HG02588 (cell line): ENCODE measurements around the gene SAP30BP.
"Not testable (repeated sequence)": the region's sequence is repeated elsewhere in the genome, so short reads cannot be mapped to it uniquely, and the experiment has no call there.

Experiments used
- ATAC-seq: cut with Tn5 transposase; IDR thresholded peaks from one replicate; pipeline ENCODE4 v1.9.1; 2021; ENCODE audit warnings: mild to moderate bottlenecking, moderate library complexity; ENCODE audit not compliant: unreplicated experiment

Gene SAP30BP

DNA sequence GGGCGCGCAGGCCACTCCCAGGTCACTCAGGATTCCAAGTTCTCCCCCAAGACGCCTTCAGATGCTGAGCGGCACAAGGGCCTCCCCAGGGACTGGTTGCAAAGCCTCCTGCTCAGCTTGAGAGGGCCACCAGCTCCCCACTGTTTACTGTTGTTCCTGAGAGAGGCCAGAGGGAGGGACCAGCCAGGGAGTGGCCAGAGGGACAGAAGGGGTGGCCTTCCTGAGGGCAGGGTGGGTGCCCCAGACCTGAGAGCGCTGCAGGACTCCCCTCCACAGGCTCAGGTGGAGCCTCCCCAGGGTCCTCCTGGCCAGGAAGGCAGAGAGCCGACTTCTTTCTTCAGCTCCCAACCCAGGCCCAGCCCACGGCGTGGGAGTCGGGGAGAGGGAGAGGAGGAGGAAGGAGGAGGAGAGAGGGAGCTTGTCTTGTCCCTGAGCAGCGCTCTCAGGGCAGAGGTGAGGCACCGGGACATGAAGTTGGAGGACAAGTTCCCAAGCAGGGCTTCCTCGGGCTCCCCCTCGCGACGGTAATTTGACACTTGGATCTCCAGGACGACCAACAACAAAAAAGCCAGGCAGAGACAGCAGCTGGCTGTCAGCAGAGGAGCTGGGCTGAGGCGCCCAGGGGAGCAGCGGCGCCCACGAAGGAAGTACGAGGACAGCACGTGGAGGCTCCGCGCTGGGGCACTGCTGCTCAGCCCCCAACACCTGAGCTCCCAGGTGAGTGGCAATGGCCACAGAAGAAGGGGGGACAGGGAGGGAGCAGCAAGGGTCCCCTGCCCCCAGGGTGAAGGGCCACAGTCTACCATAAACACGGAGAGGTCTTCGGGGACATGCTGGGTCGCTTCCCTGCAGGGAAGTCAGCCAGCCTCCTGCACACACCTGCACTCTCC lies 33.4 kb upstream of the SAP30BP start:
- no peak for ATAC-seq

GRCh38 chr17:75634376-75634740 lies 32.8 kb upstream of the SAP30BP start:
- no peak for ATAC-seq

- no peak for ATAC-seq
Measured at GRCh38 chr17:75634754-75635609, 32.2 kb upstream of the SAP30BP start.

- ATAC-seq, result no peak
Measured at GRCh38 chr17:75635610-75636202, 31.4 kb upstream of the SAP30BP start.

- ATAC-seq, result no peak
Measured at GRCh38 chr17:75636381-75637142, 30.6 kb upstream of the SAP30BP start.

- no peak for ATAC-seq
Measured at GRCh38 chr17:75637143-75637538, 30.0 kb upstream of the SAP30BP start.

- ATAC-seq, result no peak
Measured at GRCh38 chr17:75637551-75637950, 29.6 kb upstream of the SAP30BP start.

GRCh38 chr17:75638039-75638438 lies 29.1 kb upstream of the SAP30BP start:
- not testable (repeated sequence) for ATAC-seq

DNA sequence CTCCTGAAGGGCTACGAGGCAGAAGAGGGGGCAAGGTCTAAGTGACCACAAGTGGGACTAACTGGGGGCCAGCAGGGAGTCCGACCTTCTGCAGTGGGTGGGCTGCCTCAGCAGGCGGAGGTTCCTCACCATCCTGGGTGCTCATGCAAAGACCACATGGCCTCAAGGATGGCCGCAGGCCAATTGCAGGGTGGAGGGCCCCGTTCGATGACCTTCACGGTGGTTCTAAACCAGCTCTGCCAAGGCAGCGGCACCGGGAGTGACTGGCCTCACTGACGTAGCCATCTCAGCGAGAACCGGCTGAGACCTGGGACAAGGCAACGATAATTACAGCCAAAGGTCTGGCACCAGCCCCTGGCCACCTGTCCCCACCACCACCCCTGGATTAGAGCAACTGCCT lies 28.2 kb upstream of the SAP30BP start:
- no peak for ATAC-seq

- no peak for ATAC-seq
Measured at GRCh38 chr17:75639327-75639726, 27.8 kb upstream of the SAP30BP start.

DNA sequence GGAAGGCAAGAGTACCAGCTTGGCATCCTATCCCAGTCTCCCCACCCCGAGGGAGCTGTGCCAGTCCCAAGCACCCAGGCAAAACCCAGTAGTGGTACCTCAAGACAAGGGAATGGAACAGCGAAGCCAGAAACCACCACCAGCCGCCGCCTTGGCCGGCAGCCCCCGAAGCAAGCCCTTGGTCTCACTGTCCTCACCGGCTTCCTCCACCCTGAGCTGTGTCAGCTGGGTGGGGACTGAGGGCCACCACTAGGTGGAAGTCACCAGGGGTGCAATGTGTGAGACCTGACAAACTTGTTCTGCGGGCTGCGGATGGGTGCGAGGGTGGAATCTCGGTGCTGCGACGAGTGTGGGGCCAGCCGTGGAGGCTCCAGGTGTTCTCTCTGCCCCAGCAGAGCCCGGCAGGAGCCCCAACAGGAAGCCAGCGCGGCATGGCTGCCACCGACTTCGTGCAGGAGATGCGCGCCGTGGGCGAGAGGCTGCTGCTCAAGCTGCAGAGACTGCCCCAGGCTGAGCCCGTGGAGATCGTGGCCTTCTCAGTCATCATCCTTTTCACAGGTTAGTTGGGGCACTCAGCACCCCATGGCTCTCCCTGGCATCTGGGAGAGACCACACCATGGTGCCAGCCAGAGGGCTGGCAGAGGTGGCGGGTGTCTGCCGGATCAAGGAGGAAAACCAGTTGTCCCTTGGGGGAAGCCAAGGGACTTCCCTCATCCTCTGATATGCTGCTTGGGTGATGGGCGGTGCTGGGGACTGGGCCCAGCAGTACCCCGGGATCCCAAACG lies 27.2 kb upstream of the SAP30BP start:
- no peak for ATAC-seq

DNA sequence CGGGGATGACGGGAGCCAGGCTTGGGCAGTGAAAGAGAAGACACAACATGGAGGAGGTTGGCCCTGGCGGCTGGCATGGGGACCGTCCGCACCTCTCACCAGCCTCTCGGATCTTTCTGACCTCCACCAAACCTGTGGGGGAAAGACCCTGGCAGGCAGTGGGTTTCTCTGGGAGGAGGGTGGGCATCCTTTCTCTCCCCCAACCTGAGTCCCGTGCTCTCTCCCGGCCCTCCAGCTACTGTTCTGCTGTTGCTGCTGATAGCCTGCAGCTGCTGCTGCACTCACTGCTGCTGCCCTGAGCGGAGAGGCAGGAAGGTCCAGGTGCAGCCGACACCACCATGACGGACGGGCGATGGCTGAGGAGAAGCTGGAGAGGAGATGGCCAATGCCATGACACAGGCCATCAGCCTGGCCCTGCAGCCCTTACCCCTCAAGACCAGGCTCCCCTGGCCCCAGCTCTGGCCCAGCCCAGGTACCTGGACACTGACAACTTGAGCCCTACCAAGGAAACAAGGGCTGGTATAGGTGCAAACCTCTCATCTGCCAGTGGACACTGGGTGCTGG lies 26.5 kb upstream of the SAP30BP start:
- ATAC-seq, result no peak

DNA sequence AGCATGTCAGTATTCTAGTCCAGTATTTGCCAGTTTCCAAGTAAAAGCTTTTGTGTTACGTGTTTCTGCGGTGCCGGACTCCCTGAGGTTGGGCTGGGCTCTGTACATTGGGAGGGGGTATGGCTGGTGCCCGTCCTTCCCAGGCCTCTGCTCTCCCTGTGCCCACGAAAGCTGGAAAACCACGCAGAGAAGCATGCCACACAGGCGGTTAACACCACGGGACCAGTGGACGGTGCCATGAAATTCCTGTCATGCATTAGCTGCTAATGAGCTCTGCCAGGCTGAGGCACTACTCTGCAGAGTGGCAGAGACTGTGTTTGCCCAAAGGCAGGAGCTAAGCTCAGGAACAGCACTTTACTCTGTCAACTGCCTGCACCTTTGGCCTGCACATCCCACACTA lies 25.8 kb upstream of the SAP30BP start:
- no peak for ATAC-seq

- ATAC-seq, result no peak
Measured at GRCh38 chr17:75642182-75642783, 24.9 kb upstream of the SAP30BP start.

GRCh38 chr17:75642784-75643642 lies 24.1 kb upstream of the SAP30BP start:
- ATAC-seq, result no peak

DNA sequence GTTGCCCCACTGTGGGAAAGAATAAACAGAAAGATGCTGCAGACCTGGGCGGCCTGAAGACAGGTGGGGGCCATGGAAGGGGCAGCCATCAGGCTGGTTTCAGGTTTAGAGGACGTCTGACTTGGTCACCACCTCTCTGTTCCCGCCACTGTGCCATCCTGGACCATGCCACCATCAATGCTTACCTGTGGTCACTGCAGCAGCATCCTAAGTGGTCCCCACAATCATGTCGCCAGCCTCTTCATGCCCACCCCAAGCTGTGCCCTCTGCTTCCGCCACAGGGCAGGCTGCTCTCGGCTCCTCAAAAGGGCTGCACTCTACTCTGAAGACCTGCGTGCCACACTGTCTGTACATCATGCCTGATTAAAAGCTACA lies 23.5 kb upstream of the SAP30BP start:
- no peak for ATAC-seq

- no peak for ATAC-seq
Measured at GRCh38 chr17:75645501-75645888, 21.6 kb upstream of the SAP30BP start.

DNA sequence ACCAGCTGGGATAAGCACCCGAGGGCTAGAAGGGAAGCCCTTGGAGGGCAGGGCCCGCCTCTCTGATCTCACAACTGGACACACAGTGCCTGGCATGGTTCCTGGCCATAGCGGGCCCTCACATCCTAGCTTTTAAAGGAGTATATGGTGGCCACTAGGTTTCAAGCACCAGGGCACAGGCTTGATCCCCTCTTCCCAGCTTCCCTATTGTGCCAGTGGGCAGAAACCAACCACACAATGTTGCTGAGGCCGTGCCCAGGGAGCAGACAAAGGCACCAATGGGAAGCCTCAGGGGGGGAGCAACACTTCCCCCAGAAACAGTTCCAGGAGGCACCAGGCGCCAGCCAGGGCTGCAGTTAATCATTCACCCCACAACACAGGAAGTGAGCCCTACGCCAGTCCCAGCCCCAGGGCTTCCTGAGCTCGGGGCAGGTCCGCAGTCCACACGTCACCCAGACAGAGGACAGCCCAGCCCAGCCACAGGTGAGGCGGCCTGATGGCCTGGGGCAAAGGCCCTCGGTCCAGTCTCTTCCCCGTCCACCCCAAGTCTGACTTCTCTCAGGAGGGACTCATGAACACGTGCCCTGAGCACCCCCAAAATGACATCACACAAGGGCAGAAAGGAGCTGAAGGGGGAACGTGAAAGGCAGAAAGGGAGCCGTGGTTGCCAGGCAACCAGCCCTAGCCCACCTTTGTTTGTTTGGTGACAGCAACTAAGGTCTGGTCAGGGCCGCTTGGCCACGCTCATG lies 21.1 kb upstream of the SAP30BP start:
- peak; percentile 77 for ATAC-seq
